IPS DF 6.9 (cell line): ENCODE results near the gene TNFRSF14.

Experiments used
- DNase-seq: peaks from one replicate; pipeline ENCODE4 v3.0.0-alpha.2; 2013; ENCODE audit warnings: low read depth, low spot score
- H3K27ac ChIP-seq: one replicate; pipeline ENCODE4 v1.5.1; 2013; ENCODE audit warnings: low read length, control low read depth
- H3K27me3 ChIP-seq: 2 replicates; pipeline ENCODE4 v1.6.1; 2013; ENCODE audit warnings: mild to moderate bottlenecking, low read length; ENCODE audit not compliant: control insufficient read depth, insufficient read depth
- H3K36me3 ChIP-seq: 2 replicates; pipeline ENCODE4 v1.6.1; 2013; ENCODE audit warnings: low read length; ENCODE audit not compliant: control insufficient read depth, insufficient read depth
- H3K4me1 ChIP-seq: 2 replicates; pipeline ENCODE4 v1.6.1; 2013; ENCODE audit warnings: low read length; ENCODE audit not compliant: control insufficient read depth, insufficient read depth
- H3K4me3 ChIP-seq: 2 replicates; pipeline ENCODE4 v1.5.1; 2013; ENCODE audit warnings: mild to moderate bottlenecking, low read length
- H3K9me3 ChIP-seq: 2 replicates; pipeline ENCODE4 v1.6.1; 2013; ENCODE audit warnings: low read length, inconsistent platforms; ENCODE audit not compliant: control insufficient read depth, insufficient read depth
- WGBS: extraction: QIAGEN DNeasy Blood & Tissue Kit; methylation state at CpG from one replicate; pipeline ENCODE4 v1.1.7; 2013; ENCODE audit warnings: mixed read lengths, missing lambda C conversion rate; ENCODE audit not compliant: insufficient read length, insufficient coverage; 5-methylcytosine and 5-hydroxymethylcytosine counted together

TNFRSF14 gene

DNA sequence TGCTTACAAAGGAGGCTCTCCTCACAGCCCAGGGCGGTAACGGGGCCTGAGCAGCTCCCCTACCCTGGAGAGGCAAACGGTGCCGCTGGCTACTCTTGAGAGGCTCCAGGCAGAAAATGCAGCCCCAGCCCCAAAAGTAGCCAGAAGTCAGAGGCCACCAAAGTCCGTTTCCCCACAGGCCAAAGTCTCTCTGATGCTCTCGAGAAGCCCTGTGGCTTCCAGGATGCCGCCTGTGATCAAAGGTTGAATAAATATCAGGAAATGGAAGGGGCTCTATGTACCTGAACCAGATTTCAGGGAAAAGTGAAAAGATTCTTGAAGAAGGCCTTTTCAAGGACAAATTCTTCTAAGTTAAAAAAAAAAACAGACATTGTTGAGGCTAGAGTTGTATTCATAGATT, 33.9 kb upstream of the TNFRSF14 start:
- peaks cover 5% of the 10 kb centered on the region; the same call in 1 of the 2 replicates for H3K27me3 ChIP-seq
- peaks cover 36% of the 10 kb centered on the region for H3K36me3 ChIP-seq
- no peak overlapping the region for H3K4me3 ChIP-seq
- no peak for DNase-seq
- WGBS: no CpG with 5 or more reads among the region's 7 CpGs
- H3K27ac ChIP-seq: no peak overlapping the region
- peaks cover 7% of the 10 kb centered on the region; the same call in 1 of the 2 replicates for H3K4me1 ChIP-seq
- H3K9me3 ChIP-seq: no peaks in the 10 kb centered on the region

DNA sequence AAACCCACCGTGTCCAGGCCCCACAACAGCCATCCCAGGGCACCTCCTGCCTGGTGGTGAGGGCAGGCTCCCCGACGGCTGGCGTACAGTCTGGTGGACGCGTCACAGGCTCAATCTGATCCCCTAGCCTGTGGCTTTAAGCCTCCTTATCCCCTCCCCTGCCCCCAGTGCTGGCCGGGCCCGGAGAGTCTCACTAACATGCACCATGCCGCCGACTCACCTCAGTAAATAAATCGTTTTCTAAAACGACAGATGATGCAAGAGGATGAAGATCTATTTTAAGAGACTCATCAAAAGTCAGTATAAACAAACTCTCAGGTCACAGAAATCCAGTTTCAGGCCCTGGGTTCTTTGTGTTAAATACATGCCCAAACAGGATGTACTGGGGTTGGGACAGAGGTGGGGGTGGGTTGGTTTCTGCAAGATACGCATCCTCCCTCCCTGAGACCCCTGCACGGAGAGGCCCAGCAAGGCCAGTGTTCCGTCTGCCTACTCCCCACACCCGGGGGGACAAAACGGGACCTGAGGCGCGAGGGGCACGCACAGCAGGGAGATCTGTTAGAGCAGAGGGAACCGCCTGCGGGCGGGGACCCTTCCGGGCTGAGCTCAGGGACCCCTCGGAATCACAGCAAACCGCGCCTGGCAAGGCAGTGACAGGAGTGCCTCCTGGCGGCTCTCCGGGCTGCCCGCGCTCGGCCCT, 32.8 kb upstream of the TNFRSF14 start:
- Histone ChIP-seq H3K36me3 (peaks cover 27% of the 10 kb centered on the region), H3K27me3 (peaks cover 15% of the 10 kb centered on the region), H3K27ac (no peak overlapping the region), H3K9me3 (no peaks in the 10 kb centered on the region), H3K4me1 (peaks cover 7% of the 10 kb centered on the region; the same call in 1 of the 2 replicates), H3K4me3 (no peak overlapping the region)
- DNase-seq: no peak
- WGBS: no CpG with 5 or more reads among the region's 32 CpGs

DNA sequence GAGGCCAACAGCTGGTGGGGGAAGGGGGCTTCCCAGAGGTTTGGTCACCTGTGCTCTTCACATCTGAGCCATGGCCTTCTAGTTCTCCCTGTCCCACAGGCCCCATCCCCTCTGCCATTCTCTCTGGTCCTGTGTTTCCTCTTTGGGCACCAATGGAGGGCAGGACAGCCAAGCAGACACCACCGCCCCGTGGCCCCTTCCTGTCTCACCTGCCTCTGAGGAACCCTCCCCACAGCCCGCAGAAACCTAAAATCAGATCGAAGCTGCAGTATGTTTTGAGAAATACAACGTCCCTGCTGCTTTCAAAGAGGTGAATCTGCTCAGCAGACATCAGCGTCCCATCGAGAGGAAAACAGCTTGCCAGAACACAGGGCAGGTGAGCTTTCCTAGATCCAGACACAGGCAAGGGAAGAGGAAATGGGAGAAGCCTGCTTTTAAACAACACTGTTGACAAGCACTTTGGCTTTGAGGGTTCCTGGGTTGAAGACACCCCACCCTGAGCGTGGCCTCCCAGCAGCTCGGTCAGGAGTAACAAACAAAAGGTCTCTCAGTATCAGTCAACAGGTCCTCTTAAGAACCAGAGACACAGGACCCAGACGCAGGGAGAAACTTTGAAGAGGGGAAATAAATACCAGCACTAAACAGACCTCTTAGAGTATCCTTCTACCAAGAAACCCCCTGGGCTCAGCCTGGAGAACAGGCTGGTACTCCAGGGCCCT, 32.1 kb upstream of the TNFRSF14 start:
- H3K4me1 ChIP-seq: peaks cover 7% of the 10 kb centered on the region; the same call in 1 of the 2 replicates
- peaks cover 21% of the 10 kb centered on the region for H3K36me3 ChIP-seq
- H3K4me3 ChIP-seq: no peak overlapping the region
- no peak for DNase-seq
- peaks cover 20% of the 10 kb centered on the region for H3K27me3 ChIP-seq
- no CpG with 5 or more reads among the region's 10 CpGs for WGBS
- no peak overlapping the region for H3K27ac ChIP-seq
- no peaks in the 10 kb centered on the region for H3K9me3 ChIP-seq

DNA sequence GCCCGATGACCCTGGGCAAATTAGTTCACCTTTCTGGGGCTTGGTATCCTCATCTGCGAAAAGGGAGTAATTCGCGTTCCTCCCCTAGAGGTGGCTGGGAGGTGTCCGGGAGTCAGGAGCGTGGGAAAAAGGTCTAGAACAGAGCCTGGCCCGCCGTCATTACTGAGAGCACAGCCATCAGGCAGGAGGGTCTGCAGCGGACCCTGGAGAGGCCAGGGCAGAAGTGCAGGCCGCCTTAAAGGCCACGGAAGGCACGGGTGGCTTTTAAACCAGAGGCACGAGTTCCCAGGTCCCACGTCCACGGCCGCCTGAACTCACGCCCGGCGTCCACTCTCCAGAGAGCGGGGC, 30.6 kb upstream of the TNFRSF14 start:
- Histone ChIP-seq H3K4me1 (peaks cover 8% of the 10 kb centered on the region; the same call in 1 of the 2 replicates), H3K9me3 (no peaks in the 10 kb centered on the region), H3K4me3 (peak overlapping the region; percentile 81), H3K27me3 (peaks cover 25% of the 10 kb centered on the region), H3K27ac (no peak overlapping the region), H3K36me3 (peaks cover 8% of the 10 kb centered on the region)
- WGBS: no CpG with 5 or more reads among the region's 20 CpGs
- no peak for DNase-seq

DNA sequence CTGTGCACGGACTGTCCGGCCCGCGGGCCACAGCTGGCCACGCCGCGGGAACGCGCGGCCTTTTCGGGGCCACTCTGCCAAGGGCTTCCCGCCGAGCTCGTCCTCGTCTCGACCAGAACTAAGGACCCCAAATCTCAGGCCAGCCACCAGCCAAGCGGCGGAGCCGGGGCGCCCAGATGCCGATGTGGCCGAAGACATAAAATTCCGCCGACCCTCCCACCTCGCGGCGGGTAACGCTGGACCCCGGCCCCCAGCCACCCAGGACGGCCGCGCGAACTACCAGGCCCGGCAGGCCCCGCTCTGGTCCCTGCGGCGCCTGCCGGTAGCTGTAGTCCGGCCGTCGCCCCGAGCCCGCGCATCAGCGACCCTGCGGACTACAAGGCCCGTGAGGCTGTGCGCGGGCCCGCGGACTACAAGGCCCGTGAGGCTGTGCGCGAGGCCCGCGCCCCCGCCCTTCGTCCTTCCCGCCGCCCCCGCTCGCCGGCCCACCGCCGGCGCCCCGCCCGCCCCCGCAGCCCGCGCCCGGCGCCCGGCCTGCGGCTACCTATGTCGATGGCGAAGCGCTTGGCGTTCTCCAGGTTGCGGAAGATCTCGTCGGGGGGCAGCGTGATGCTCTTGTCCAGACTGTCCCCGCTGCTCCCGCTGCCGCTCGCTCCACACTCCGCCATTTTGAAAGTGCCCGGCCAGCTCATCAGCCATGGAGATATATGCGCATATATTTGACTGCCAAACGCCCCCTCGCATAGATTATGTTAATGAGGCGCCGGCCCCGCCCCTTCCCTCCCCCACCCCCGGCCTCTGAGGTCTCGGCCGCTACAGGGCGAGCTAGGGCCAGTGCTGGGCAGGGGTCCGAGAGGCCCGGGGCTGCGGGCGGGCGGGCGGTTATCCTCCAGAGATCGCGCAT, 30.0 kb upstream of the TNFRSF14 start, which contains the start of gene PANK4:
Gene PANK4 (minus strand): TSS at position 677 of the 904 bp plus-strand sequence. CDS start 9 bp downstream, at position 668.
- H3K27ac ChIP-seq: no peak within 1 kb of the TSS
- no CpG with 5 or more reads among the region's 107 CpGs for WGBS

DNA sequence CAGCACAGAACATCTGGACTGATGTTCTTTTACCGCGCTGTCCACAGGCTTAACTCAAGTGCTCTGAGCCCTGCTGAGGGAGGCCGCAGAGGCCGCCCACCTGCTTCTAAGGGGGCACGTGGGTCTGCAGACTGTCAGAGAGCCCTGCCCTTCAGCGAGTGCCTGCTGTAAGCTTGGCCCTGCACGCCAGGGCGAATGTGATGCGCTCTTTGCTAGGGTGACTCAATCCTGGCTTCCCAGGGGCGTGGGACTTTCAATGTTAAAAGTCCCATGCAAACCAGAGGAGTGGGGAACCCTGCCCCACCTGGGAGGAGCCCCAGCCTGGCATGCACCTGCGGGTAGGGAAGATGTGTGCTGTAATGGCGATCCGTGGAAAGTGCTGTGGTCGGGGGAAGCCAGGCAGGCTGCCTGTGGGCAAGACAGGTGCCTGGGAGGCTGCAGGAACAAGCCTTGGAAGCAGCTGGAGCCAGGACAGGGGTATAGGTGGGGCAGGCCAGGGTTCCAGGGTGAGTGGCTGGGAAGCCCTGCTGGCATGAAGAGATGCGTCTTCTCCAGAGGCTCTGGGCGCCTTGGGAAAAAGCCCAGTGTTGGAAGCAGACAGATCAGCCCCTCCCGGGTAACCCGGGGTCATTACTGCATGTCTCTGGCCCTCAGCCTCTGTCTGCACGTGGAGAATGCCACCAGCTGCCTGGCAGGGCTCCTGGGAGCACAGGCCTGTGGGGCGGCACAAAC, 29.2 kb upstream of the TNFRSF14 start:
- H3K4me1 ChIP-seq: peaks cover 10% of the 10 kb centered on the region; the same call in 1 of the 2 replicates
- peaks cover 37% of the 10 kb centered on the region for H3K27me3 ChIP-seq
- no peak overlapping the region; the same call in 1 of the 2 replicates for H3K4me3 ChIP-seq
- no peak for DNase-seq
- no peaks in the 10 kb centered on the region; the same call in 1 of the 2 replicates for H3K36me3 ChIP-seq
- no peak overlapping the region for H3K27ac ChIP-seq
- H3K9me3 ChIP-seq: no peaks in the 10 kb centered on the region
- no CpG with 5 or more reads among the region's 20 CpGs for WGBS

More for the DNA sequence above, 30.0 kb upstream of the TNFRSF14 start, which contains the start of gene PANK4:
- peaks cover 10% of the 10 kb centered on the region; the same call in 1 of the 2 replicates for H3K4me1 ChIP-seq
- no peaks in the 10 kb centered on the region for H3K9me3 ChIP-seq
- peaks cover 2% of the 10 kb centered on the region for H3K36me3 ChIP-seq
- peak within 1 kb of the TSS; percentile 81 for H3K4me3 ChIP-seq
- H3K27me3 ChIP-seq: peaks cover 30% of the 10 kb centered on the region
- DNase-seq: peak; percentile 74

DNA sequence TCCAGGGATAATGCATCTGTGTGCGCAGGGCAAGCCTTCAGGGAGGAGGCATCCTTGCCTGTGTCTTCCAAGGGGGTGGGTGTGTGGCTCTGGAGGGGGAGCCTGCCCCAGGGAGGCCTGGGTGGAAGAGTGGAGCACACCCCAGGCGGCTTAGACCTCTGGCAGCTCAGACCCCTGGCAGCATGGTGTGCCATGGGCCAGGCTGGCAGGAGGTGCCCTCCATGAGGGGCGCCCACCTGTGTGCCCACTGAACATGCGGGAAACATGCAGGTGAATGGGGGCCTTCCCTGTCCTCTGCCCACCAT, 28.7 kb upstream of the TNFRSF14 start:
- H3K27me3 ChIP-seq: peaks cover 39% of the 10 kb centered on the region
- no peak overlapping the region for H3K4me3 ChIP-seq
- H3K36me3 ChIP-seq: no peaks in the 10 kb centered on the region; the same call in 1 of the 2 replicates
- no peak overlapping the region for H3K27ac ChIP-seq
- H3K9me3 ChIP-seq: no peaks in the 10 kb centered on the region
- no CpG with 5 or more reads among the region's 4 CpGs for WGBS
- H3K4me1 ChIP-seq: peaks cover 10% of the 10 kb centered on the region; the same call in 1 of the 2 replicates
- DNase-seq: no peak

DNA sequence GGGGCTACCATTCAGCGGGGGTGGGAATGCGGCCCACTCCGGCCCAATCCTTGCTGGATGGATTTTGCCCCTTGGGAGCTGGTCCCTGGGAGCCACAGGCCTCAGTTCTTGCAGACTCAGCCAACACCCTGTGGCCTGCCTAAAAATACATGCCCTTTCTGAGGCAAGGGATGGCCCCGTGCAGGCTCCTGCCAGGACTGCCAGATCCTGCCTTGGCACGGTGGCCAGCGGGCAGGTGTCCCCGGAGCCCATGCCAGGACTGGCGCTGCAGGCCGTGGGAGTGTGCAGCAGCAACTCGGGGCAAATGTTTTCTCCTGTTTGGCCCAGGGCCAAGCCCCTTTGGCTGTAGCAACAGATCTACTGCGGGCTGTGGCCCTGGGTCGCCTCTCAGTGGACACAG, 28.2 kb upstream of the TNFRSF14 start:
- no CpG with 5 or more reads among the region's 12 CpGs for WGBS
- no peaks in the 10 kb centered on the region for H3K9me3 ChIP-seq
- DNase-seq: no peak
- H3K4me1 ChIP-seq: peaks cover 10% of the 10 kb centered on the region; the same call in 1 of the 2 replicates
- no peak overlapping the region for H3K27ac ChIP-seq
- H3K27me3 ChIP-seq: peaks cover 39% of the 10 kb centered on the region
- H3K36me3 ChIP-seq: no peaks in the 10 kb centered on the region; the same call in 1 of the 2 replicates
- no peak overlapping the region for H3K4me3 ChIP-seq

DNA sequence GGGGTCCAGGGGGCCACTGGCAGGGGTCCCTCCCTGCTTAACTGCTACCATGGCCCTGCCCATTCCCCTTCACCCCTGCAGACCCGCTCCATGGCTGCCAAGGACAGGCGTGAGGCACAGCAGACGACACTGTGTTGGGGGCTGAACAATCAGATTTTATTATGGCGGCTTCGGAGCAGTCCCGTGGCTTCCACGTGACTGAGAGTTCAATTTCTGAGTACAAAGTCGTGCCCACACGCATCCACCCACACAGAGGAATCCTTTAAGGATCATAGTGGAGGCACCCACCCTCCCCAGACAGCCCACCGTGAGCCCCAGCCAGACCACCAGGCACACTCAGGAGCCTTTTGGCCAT, 27.6 kb upstream of the TNFRSF14 start:
- Histone ChIP-seq H3K27me3 (peaks cover 39% of the 10 kb centered on the region), H3K4me1 (peaks cover 10% of the 10 kb centered on the region; the same call in 1 of the 2 replicates), H3K27ac (no peak overlapping the region), H3K4me3 (no peak overlapping the region), H3K9me3 (no peaks in the 10 kb centered on the region), H3K36me3 (no peaks in the 10 kb centered on the region; the same call in 1 of the 2 replicates)
- WGBS: no CpG with 5 or more reads among the region's 10 CpGs
- DNase-seq: no peak
